Measurements from ENCODE around the gene ST3GAL5.

ST3GAL5 gene

GRCh38 chr2:85792783-85793441, 95.9 kb downstream of the ST3GAL5 start:
- Histone ChIP-seq H2BK120ac (ENCODE audit: low read depth, low read length) (no peak overlapping the region), H3K36me3 (replicated peaks in 1 of 2; ENCODE audit: control insufficient read depth in 2 of 2, insufficient read depth in 2 of 2, low read length in 2 of 2) (peaks cover 0 to 2% of the 10 kb centered on the region in 2 donors), H2BK12ac (ENCODE audit: low read length) (no peak overlapping the region), H3K4ac (ENCODE audit: low read length) (no peak overlapping the region), H3K4me2 (ENCODE audit: insufficient read depth, low read length, poor library complexity, severe bottlenecking) (no peak overlapping the region), H3K27ac (replicated peaks; ENCODE audit: low read length) (no peak overlapping the region), H2BK5ac (ENCODE audit: low read length) (no peak overlapping the region), H3K79me1 (ENCODE audit: low read depth, low read length) (no peaks in the 10 kb centered on the region), H3K27me3 (ENCODE audit: control insufficient read depth in 3 of 3, insufficient read depth in 3 of 3, low read depth in 1 of 3, low read length in 3 of 3) (no peaks in the 10 kb centered on the region), H2AK5ac (ENCODE audit: low read depth, low read length) (no peak overlapping the region), H4K91ac (ENCODE audit: low read depth, low read length, poor library complexity) (no peak overlapping the region), H2BK15ac (ENCODE audit: low read length) (peak overlapping the region; percentile 17), H3K23ac (ENCODE audit: low read depth, low read length, poor library complexity) (no peak overlapping the region), H3K18ac (ENCODE audit: low read length) (peak overlapping the region; percentile 21), H3K9ac (ENCODE audit: low read depth, low read length, poor library complexity) (no peak overlapping the region), H3K4me1 (ENCODE audit: control insufficient read depth in 2 of 2, insufficient read depth in 1 of 2, low read depth in 1 of 2, low read length in 2 of 2) (peaks cover 13 to 32% of the 10 kb centered on the region in 2 donors), H3K4me3 (ENCODE audit: low read length in 2 of 2) (no peak overlapping the region), H2AFZ (ENCODE audit: low read length) (no peak overlapping the region), H3K14ac (ENCODE audit: low read length) (no peak overlapping the region), H4K8ac (ENCODE audit: low read depth, low read length) (no peak overlapping the region), H3K9me3 (replicated peaks in 1 of 2; ENCODE audit: control insufficient read depth in 2 of 2, insufficient read depth in 1 of 2, low read depth in 1 of 2, low read length in 2 of 2) (no peaks in the 10 kb centered on the region)
- WGBS, 2 donors (ENCODE audit: extremely low coverage in 2 of 2, insufficient read length in 2 of 2, insufficient replicate concordance in 1 of 2), result no CpG with 5 or more reads among the region's 8 CpGs
- no peak for DNase-seq (ENCODE audit: low spot score)

DNA sequence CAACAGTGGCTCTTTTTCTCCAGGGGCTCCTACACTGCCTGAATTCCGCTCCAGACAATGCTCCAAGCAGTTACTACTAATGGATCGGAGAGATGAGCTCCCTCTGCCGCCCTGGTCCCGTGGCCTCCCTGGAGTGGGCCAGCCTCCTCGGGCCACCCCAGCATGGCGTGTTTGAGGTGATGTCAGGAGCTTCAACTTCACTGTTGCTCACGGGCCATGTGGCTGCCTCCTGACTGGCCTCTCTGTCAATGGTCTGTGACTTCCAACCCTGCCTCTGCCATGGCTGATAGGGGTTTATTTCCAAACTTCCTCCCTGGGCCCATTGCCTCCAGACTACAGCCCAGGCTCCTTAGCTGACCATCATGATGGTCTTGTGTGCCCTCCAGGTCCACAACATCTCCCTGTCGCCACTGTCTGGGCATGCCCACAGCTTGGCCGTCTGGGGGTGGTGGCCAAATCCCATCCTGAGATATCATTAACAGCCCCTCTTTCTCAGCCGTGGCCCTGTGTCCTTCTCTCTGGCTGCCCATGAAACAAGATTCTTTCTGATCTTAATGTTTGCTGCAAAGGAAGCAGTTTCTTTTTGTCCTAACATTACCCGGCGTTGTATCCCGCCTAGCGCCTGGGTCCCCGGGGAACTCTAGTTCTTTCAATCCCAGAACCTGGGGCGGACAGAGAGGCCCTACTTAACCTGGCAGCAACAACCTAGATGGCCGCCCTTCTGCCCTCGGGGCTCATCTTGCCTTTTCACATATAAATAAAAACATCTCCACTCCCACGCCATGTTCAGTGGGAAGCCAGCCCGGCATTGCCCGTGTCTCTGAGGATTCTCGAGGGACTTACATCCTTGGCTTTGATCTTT, 96.9 kb downstream of the ST3GAL5 start:
- Histone ChIP-seq H2BK120ac (ENCODE audit: low read depth, low read length) (no peak overlapping the region), H3K18ac (ENCODE audit: low read length) (peak overlapping the region; percentile 58), H3K27me3 (ENCODE audit: control insufficient read depth in 3 of 3, insufficient read depth in 3 of 3, low read depth in 1 of 3, low read length in 3 of 3) (no peaks in the 10 kb centered on the region), H3K27ac (replicated peaks; ENCODE audit: low read length) (no peak overlapping the region), H2BK15ac (ENCODE audit: low read length) (peak overlapping the region; percentile 71), H2BK5ac (ENCODE audit: low read length) (no peak overlapping the region), H3K9me3 (replicated peaks in 1 of 2; ENCODE audit: control insufficient read depth in 2 of 2, insufficient read depth in 1 of 2, low read depth in 1 of 2, low read length in 2 of 2) (no peaks in the 10 kb centered on the region), H2AFZ (ENCODE audit: low read length) (no peak overlapping the region), H3K36me3 (replicated peaks in 1 of 2; ENCODE audit: control insufficient read depth in 2 of 2, insufficient read depth in 2 of 2, low read length in 2 of 2) (peaks cover 0 to 10% of the 10 kb centered on the region in 2 donors), H2AK5ac (ENCODE audit: low read depth, low read length) (no peak overlapping the region), H3K4me3 (ENCODE audit: low read length in 2 of 2) (no peak overlapping the region), H4K8ac (ENCODE audit: low read depth, low read length) (no peak overlapping the region), H3K4me2 (ENCODE audit: insufficient read depth, low read length, poor library complexity, severe bottlenecking) (no peak overlapping the region), H2BK12ac (ENCODE audit: low read length) (peak overlapping the region; percentile 12), H3K79me1 (ENCODE audit: low read depth, low read length) (no peaks in the 10 kb centered on the region), H3K23ac (ENCODE audit: low read depth, low read length, poor library complexity) (no peak overlapping the region), H3K14ac (ENCODE audit: low read length) (peak overlapping the region; percentile 2), H3K4me1 (ENCODE audit: control insufficient read depth in 2 of 2, insufficient read depth in 1 of 2, low read depth in 1 of 2, low read length in 2 of 2) (peaks cover 11 to 32% of the 10 kb centered on the region in 2 donors), H4K91ac (ENCODE audit: low read depth, low read length, poor library complexity) (no peak overlapping the region), H3K4ac (ENCODE audit: low read length) (no peak overlapping the region), H3K9ac (ENCODE audit: low read depth, low read length, poor library complexity) (no peak overlapping the region)
- no CpG with 5 or more reads among the region's 22 CpGs for WGBS, 2 donors (ENCODE audit: extremely low coverage in 2 of 2, insufficient read length in 2 of 2, insufficient replicate concordance in 1 of 2)
- DNase-seq (ENCODE audit: low spot score), result no peak

DNA sequence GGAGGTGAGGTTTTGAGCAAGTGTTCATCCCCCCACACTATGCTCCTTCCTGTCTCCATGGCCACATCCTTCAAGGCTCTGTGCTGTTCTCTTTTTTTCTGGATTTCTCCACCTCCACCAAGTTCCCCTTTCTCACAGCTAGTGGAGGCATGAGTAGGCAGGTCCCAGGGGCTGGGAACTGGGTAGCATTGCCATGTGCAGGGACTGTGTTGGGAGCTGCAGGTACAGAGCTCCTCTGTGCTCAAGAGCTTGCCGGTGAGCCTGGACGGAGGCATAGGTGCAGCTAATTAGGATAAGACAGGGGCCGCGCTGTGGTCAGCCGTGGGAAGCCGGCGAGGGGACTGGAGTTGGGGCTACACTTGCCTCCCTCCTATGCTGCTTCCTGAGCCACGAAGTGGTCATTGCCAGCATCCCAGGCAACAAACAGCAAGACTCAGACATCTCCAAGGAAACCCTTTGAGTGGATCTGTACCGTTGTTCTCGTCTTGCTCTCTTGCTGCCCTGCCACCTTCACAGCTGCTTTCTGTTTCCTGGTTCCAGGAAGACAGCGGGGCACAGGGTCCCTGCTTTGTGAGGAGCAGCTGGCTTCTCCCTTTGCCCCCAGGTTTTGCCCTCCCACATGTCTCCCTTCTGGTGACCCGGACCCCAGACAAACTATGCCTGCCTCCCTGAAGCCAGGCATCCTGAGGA, 98.1 kb downstream of the ST3GAL5 start:
- Histone ChIP-seq H3K27ac (replicated peaks; ENCODE audit: low read length) (no peak overlapping the region), H3K23ac (ENCODE audit: low read depth, low read length, poor library complexity) (no peak overlapping the region)
- DNase-seq (ENCODE audit: low spot score), result no peak

DNA sequence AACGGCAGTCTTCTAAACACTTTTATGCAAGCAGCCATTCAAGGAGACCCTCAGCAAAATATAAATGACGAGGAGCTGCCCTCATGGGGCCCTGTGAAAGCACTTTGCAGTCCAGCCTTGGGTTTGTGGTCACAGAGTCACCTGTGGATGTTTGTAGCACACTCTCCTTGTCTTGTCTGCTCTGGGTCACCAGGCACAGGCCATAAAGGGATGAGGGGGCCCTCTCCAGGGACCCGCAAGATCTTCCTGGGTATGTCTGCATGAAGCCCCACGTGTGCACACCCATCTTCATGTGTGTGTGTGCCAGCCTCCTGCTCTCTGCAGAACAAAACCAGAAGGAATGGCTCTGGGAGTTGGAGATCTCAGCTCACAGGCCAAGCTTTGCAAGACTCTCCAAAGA, 98.8 kb downstream of the ST3GAL5 start:
- Histone ChIP-seq H4K8ac (ENCODE audit: low read depth, low read length) (no peak overlapping the region), H3K4me2 (ENCODE audit: insufficient read depth, low read length, poor library complexity, severe bottlenecking) (no peak overlapping the region), H3K23ac (ENCODE audit: low read depth, low read length, poor library complexity) (no peak overlapping the region), H3K14ac (ENCODE audit: low read length) (no peak overlapping the region), H3K27ac (replicated peaks; ENCODE audit: low read length) (no peak overlapping the region), H3K9ac (ENCODE audit: low read depth, low read length, poor library complexity) (no peak overlapping the region), H2AK5ac (ENCODE audit: low read depth, low read length) (no peak overlapping the region), H4K91ac (ENCODE audit: low read depth, low read length, poor library complexity) (no peak overlapping the region), H2AFZ (ENCODE audit: low read length) (no peak overlapping the region), H3K9me3 (replicated peaks in 1 of 2; ENCODE audit: control insufficient read depth in 2 of 2, insufficient read depth in 1 of 2, low read depth in 1 of 2, low read length in 2 of 2) (peaks cover 0 to 2% of the 10 kb centered on the region in 2 donors), H3K79me1 (ENCODE audit: low read depth, low read length) (no peaks in the 10 kb centered on the region), H3K4me3 (ENCODE audit: low read length in 2 of 2) (no peak overlapping the region), H3K27me3 (ENCODE audit: control insufficient read depth in 3 of 3, insufficient read depth in 3 of 3, low read depth in 1 of 3, low read length in 3 of 3) (no peaks in the 10 kb centered on the region), H2BK5ac (ENCODE audit: low read length) (no peak overlapping the region), H3K36me3 (replicated peaks in 1 of 2; ENCODE audit: control insufficient read depth in 2 of 2, insufficient read depth in 2 of 2, low read length in 2 of 2) (peaks cover 0 to 23% of the 10 kb centered on the region in 2 donors), H3K4me1 (ENCODE audit: control insufficient read depth in 2 of 2, insufficient read depth in 1 of 2, low read depth in 1 of 2, low read length in 2 of 2) (peaks cover 2 to 17% of the 10 kb centered on the region in 2 donors), H2BK12ac (ENCODE audit: low read length) (no peak overlapping the region), H3K18ac (ENCODE audit: low read length) (no peak overlapping the region), H2BK120ac (ENCODE audit: low read depth, low read length) (no peak overlapping the region), H2BK15ac (ENCODE audit: low read length) (no peak overlapping the region), H3K4ac (ENCODE audit: low read length) (no peak overlapping the region)
- WGBS, 2 donors (ENCODE audit: extremely low coverage in 2 of 2, insufficient read length in 2 of 2, insufficient replicate concordance in 1 of 2), result no CpG with 5 or more reads among the region's 4 CpGs
- no peak for DNase-seq (ENCODE audit: low spot score)

More for the DNA sequence above, 98.1 kb downstream of the ST3GAL5 start:
- H3K27me3 ChIP-seq (ENCODE audit: control insufficient read depth in 3 of 3, insufficient read depth in 3 of 3, low read depth in 1 of 3, low read length in 3 of 3), result no peaks in the 10 kb centered on the region
- no peak overlapping the region for H3K4me2 ChIP-seq (ENCODE audit: insufficient read depth, low read length, poor library complexity, severe bottlenecking)
- H2BK12ac ChIP-seq (ENCODE audit: low read length), result no peak overlapping the region
- no peak overlapping the region for H2BK5ac ChIP-seq (ENCODE audit: low read length)
- H2AFZ ChIP-seq (ENCODE audit: low read length), result peak overlapping the region; percentile 6
- H3K14ac ChIP-seq (ENCODE audit: low read length), result no peak overlapping the region
- H2BK15ac ChIP-seq (ENCODE audit: low read length), result no peak overlapping the region
- peaks cover 3 to 20% of the 10 kb centered on the region in 2 donors for H3K4me1 ChIP-seq (ENCODE audit: control insufficient read depth in 2 of 2, insufficient read depth in 1 of 2, low read depth in 1 of 2, low read length in 2 of 2)
- peak overlapping the region; percentile 32 for H3K18ac ChIP-seq (ENCODE audit: low read length)
- H3K4me3 ChIP-seq (ENCODE audit: low read length in 2 of 2), result no peak overlapping the region
- no peak overlapping the region for H4K8ac ChIP-seq (ENCODE audit: low read depth, low read length)
- peaks cover 0 to 20% of the 10 kb centered on the region in 2 donors for H3K36me3 ChIP-seq (replicated peaks in 1 of 2; ENCODE audit: control insufficient read depth in 2 of 2, insufficient read depth in 2 of 2, low read length in 2 of 2)
- no peak overlapping the region for H2AK5ac ChIP-seq (ENCODE audit: low read depth, low read length)
- no CpG with 5 or more reads among the region's 12 CpGs for WGBS, 2 donors (ENCODE audit: extremely low coverage in 2 of 2, insufficient read length in 2 of 2, insufficient replicate concordance in 1 of 2)
- H4K91ac ChIP-seq (ENCODE audit: low read depth, low read length, poor library complexity), result no peak overlapping the region
- no peaks in the 10 kb centered on the region for H3K79me1 ChIP-seq (ENCODE audit: low read depth, low read length)
- H3K9ac ChIP-seq (ENCODE audit: low read depth, low read length, poor library complexity), result no peak overlapping the region
- H2BK120ac ChIP-seq (ENCODE audit: low read depth, low read length), result no peak overlapping the region
- H3K9me3 ChIP-seq (replicated peaks in 1 of 2; ENCODE audit: control insufficient read depth in 2 of 2, insufficient read depth in 1 of 2, low read depth in 1 of 2, low read length in 2 of 2), result no peaks in the 10 kb centered on the region
- no peak overlapping the region for H3K4ac ChIP-seq (ENCODE audit: low read length)

Measured in neuronal stem cell (in vitro differentiated cells).